Neural cell (in vitro differentiated cells): ENCODE measurements around the gene UTP14A. TPM values are rescaled to one million over a fixed set of nuclear protein-coding genes. Genes with fewer than 3 reads are reported as not detected.

Source experiments
- H2AFZ ChIP-seq: fragments of 200-600, 300-800 bp; sonication (generic), shearing (Covaris generic); 2 replicates; pipeline ENCODE4 v1.6.0; 2014; ENCODE audit warnings: low read depth, mild to moderate bottlenecking, antibody characterized with exemption, low read length, moderate library complexity
- H3F3A ChIP-seq: fragments of 200-600 bp; shearing (Covaris generic); 2 replicates; pipeline ENCODE4 v1.6.1; 2016; ENCODE audit warnings: mild to moderate bottlenecking, moderate library complexity, mixed read lengths, antibody characterized with exemption, low read length; ENCODE audit not compliant: insufficient read depth, poor library complexity, severe bottlenecking
- H3K27ac ChIP-seq: fragments of 200-600, 300-800 bp; sonication (generic), shearing (Covaris generic); 2 replicates; pipeline ENCODE4 v1.5.1; 2014; ENCODE audit warnings: mild to moderate bottlenecking, low read length, moderate library complexity
- H3K27me3 ChIP-seq: fragments of 300-800, 200-600 bp; sonication (generic), shearing (Covaris generic); 2 replicates; pipeline ENCODE4 v1.6.0; 2014; ENCODE audit warnings: mild to moderate bottlenecking, low read depth, low read length, moderate library complexity; ENCODE audit not compliant: insufficient read depth
- H3K36me3 ChIP-seq: fragments of 300-800, 200-600 bp; sonication (generic), shearing (Covaris generic); 2 replicates; pipeline ENCODE4 v1.5.1; 2014; ENCODE audit warnings: mild to moderate bottlenecking, antibody characterized with exemption, low read length, moderate library complexity; ENCODE audit not compliant: insufficient read depth
- H3K4me2 ChIP-seq: fragments of 300-800, 200-600 bp; sonication (generic), shearing (Covaris generic); 2 replicates; pipeline ENCODE4 v1.6.0; 2014; ENCODE audit warnings: mild to moderate bottlenecking, low read length
- H3K4me3 ChIP-seq: fragments of 300-800, 200-600 bp; sonication (generic), shearing (Covaris generic); 2 replicates; pipeline ENCODE4 v1.5.1; 2014; ENCODE audit warnings: mild to moderate bottlenecking, low read length, moderate library complexity
- H3K79me2 ChIP-seq: fragments of 200-600 bp; shearing (Covaris generic); replicated peaks from 2 replicates; pipeline ENCODE4 v1.6.0; 2014; ENCODE audit warnings: mild to moderate bottlenecking, low read length, moderate library complexity; ENCODE audit not compliant: insufficient read depth
- H3K9ac ChIP-seq: fragments of 300-800, 200-600 bp; sonication (generic), shearing (Covaris generic); 2 replicates; pipeline ENCODE4 v1.6.1; 2016; ENCODE audit warnings: mild to moderate bottlenecking, low read length, mixed read lengths
- H3K9me2 ChIP-seq: fragments of 200-600 bp; shearing (Covaris generic); 2 replicates; pipeline ENCODE4 v1.6.1; 2016; ENCODE audit warnings: mild to moderate bottlenecking, low read length, mixed read lengths; ENCODE audit not compliant: insufficient read depth
- H3K9me3 ChIP-seq: fragments of 200-600, 300-800 bp; sonication (generic), shearing (Covaris generic); 2 replicates; pipeline ENCODE4 v1.6.1; 2016; ENCODE audit warnings: mild to moderate bottlenecking, mixed run types, low read length, moderate library complexity, mixed read lengths
- H4K20me1 ChIP-seq: fragments of 200-600 bp; shearing (Covaris generic); 2 replicates; pipeline ENCODE4 v1.6.1; 2016; ENCODE audit warnings: mild to moderate bottlenecking, mixed run types; ENCODE audit not compliant: insufficient read depth
- EP300 ChIP-seq: fragments of 450-650 bp; conservative IDR thresholded peaks from 2 replicates; pipeline ENCODE4 v1.6.1; 2014; ENCODE audit warnings: antibody characterized with exemption, mild to moderate bottlenecking, moderate library complexity; ENCODE audit not compliant: poor library complexity, severe bottlenecking
- EZH2 ChIP-seq: fragments of 200-600, 300-800 bp; shearing (Covaris generic), sonication (generic); IDR thresholded peaks from 2 replicates; pipeline ENCODE4 v1.6.1; 2014; ENCODE audit warnings: antibody characterized with exemption, low read length, borderline replicate concordance, mild to moderate bottlenecking; ENCODE audit not compliant: insufficient read depth, poor library complexity, severe bottlenecking
- MXI1 ChIP-seq: fragments of 450-650 bp; conservative IDR thresholded peaks from 2 replicates; pipeline ENCODE4 v1.6.1; 2014; ENCODE audit warnings: antibody characterized with exemption, mild to moderate bottlenecking; ENCODE audit not compliant: poor library complexity, severe bottlenecking
- POLR2AphosphoS5 ChIP-seq: IDR thresholded peaks from 2 replicates; pipeline ENCODE4 v1.6.1; 2012
- RAD21 ChIP-seq: fragments of 450-650 bp; conservative IDR thresholded peaks from 2 replicates; pipeline ENCODE4 v1.6.1; 2014; ENCODE audit warnings: antibody characterized with exemption, mild to moderate bottlenecking, moderate library complexity
- REST ChIP-seq: IDR thresholded peaks from 2 replicates; pipeline ENCODE4 v1.6.1; 2012; ENCODE audit warnings: borderline replicate concordance
- SMC3 ChIP-seq: fragments of 450-650 bp; conservative IDR thresholded peaks from 2 replicates; pipeline ENCODE4 v1.6.1; 2014; ENCODE audit warnings: antibody characterized with exemption, mild to moderate bottlenecking, moderate library complexity; ENCODE audit not compliant: poor library complexity
- TAF1 ChIP-seq: IDR thresholded peaks from 2 replicates; pipeline ENCODE4 v1.6.1; 2012; ENCODE audit warnings: low read depth
- polyA plus RNA-seq: library from polyadenylated mRNA; depleted of rRNA; stranded (reverse); fragments of >200 nt; gene quantifications from 2 replicates; pipeline ENCODE4 v1.2.3, GENCODE V29; 2014
- TF ChIP-seq, protein P1 (sequence below): fragments of 450-650 bp; IDR thresholded peaks from 2 replicates; pipeline ENCODE4 v1.5.1; 2014; ENCODE audit warnings: antibody characterized with exemption, mild to moderate bottlenecking, moderate library complexity; ENCODE audit not compliant: poor library complexity, severe bottlenecking

The UTP14A gene
- polyA plus RNA-seq, 1 donor from 2014 or later, result 10.5 TPM

DNA sequence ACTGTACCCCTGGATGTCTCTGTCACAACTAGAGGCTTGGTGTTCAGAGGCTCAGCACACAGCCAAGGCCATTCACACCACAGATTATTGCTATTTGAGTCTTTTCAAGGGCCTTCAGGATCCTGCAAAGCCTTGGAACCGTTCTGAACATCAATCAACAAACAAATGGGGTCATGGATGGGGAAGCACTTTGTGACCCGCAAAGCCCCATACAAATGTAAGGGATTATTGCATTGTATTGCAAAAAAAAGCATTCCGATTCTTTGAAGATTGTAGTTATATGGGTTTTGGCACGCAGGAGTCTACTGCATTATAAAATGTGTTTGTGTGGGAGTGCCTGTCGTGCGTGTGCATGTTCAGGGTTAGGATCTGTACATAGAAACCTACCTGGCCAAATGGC lies 59.2 kb downstream of the UTP14A start:
- H2AFZ ChIP-seq, result no peak overlapping the region
- no peaks in the 10 kb centered on the region for H4K20me1 ChIP-seq
- H3K9me3 ChIP-seq, result no peaks in the 10 kb centered on the region
- H3K27ac ChIP-seq, result no peak overlapping the region
- no peaks in the 10 kb centered on the region for H3K27me3 ChIP-seq
- H3K9me2 ChIP-seq, result no peaks in the 10 kb centered on the region
- no peaks in the 10 kb centered on the region for H3F3A ChIP-seq
- no peak overlapping the region for H3K9ac ChIP-seq
- TF ChIP-seq EZH2 (no peak), REST (no peak), RAD21 (no peak), EP300 (no peak), POLR2AphosphoS5 (no peak), TAF1 (no peak), MXI1 (no peak), SMC3 (no peak)
- TF ChIP-seq, protein P1, sequence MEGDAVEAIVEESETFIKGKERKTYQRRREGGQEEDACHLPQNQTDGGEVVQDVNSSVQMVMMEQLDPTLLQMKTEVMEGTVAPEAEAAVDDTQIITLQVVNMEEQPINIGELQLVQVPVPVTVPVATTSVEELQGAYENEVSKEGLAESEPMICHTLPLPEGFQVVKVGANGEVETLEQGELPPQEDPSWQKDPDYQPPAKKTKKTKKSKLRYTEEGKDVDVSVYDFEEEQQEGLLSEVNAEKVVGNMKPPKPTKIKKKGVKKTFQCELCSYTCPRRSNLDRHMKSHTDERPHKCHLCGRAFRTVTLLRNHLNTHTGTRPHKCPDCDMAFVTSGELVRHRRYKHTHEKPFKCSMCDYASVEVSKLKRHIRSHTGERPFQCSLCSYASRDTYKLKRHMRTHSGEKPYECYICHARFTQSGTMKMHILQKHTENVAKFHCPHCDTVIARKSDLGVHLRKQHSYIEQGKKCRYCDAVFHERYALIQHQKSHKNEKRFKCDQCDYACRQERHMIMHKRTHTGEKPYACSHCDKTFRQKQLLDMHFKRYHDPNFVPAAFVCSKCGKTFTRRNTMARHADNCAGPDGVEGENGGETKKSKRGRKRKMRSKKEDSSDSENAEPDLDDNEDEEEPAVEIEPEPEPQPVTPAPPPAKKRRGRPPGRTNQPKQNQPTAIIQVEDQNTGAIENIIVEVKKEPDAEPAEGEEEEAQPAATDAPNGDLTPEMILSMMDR, result no peak
- no peak overlapping the region for H3K4me3 ChIP-seq
- H3K36me3 ChIP-seq, result no peaks in the 10 kb centered on the region
- H3K79me2 ChIP-seq, result no peaks in the 10 kb centered on the region
- no peak overlapping the region for H3K4me2 ChIP-seq

DNA sequence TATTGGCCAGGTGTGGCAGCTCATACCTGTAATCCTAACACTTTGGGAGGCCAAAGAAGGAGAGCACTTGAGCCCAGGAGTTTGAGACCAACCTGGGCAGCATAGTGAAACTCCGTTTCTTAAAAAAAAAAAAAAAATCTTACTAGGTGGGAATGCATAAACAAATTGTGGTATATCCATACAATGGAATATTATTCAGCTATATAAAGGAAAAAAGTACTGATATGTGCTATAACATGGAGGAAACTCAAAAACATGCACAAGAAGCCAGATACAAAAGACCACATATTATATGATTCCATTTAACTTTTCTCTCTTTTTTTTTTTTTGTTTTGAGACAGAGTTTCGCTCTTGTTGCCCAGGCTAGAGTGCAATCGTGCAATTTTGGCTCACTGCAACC lies 63.0 kb downstream of the UTP14A start:
- no peak for TF ChIP-seq EZH2
- no peak for TF ChIP-seq RAD21
- TF ChIP-seq SMC3, result no peak
- TF ChIP-seq TAF1, result no peak
- H3K4me3 ChIP-seq, result no peak overlapping the region
- no peaks in the 10 kb centered on the region for H3K9me2 ChIP-seq
- H3K9ac ChIP-seq, result no peak overlapping the region
- no peak overlapping the region for H3K27ac ChIP-seq
- H3K9me3 ChIP-seq, result no peaks in the 10 kb centered on the region
- H3K79me2 ChIP-seq, result no peaks in the 10 kb centered on the region
- no peaks in the 10 kb centered on the region for H3F3A ChIP-seq
- no peak overlapping the region for H3K4me2 ChIP-seq
- H3K36me3 ChIP-seq, result no peaks in the 10 kb centered on the region
- no peaks in the 10 kb centered on the region for H4K20me1 ChIP-seq
- H3K27me3 ChIP-seq, result no peaks in the 10 kb centered on the region
- H2AFZ ChIP-seq, result no peak overlapping the region

- Histone ChIP-seq H2AFZ (no peak overlapping the region), H3K27me3 (peaks cover 5% of the 10 kb centered on the region)
These were observed 70.5 kb downstream of the UTP14A start for GRCh38 chrX:129976441-129976840.

More at GRCh38 chrX:129976441-129976840, 70.5 kb downstream of the UTP14A start:
- no peaks in the 10 kb centered on the region for H3K36me3 ChIP-seq
- H3K4me3 ChIP-seq, result no peak overlapping the region
- no peaks in the 10 kb centered on the region for H3F3A ChIP-seq
- H3K9ac ChIP-seq, result no peak overlapping the region
- no peaks in the 10 kb centered on the region for H4K20me1 ChIP-seq
- H3K27ac ChIP-seq, result no peak overlapping the region
- no peaks in the 10 kb centered on the region for H3K79me2 ChIP-seq
- no peaks in the 10 kb centered on the region for H3K9me2 ChIP-seq
- H3K9me3 ChIP-seq, result no peaks in the 10 kb centered on the region
- no peak for TF ChIP-seq EP300
- no peak for TF ChIP-seq SMC3
- TF ChIP-seq RAD21, result no peak
- TF ChIP-seq MXI1, result no peak
- TF ChIP-seq POLR2AphosphoS5, result no peak
- TF ChIP-seq EZH2, result no peak
- TF ChIP-seq, protein P1, result no peak
- no peak for TF ChIP-seq TAF1
- no peak for TF ChIP-seq REST
- H3K4me2 ChIP-seq, result no peak overlapping the region
